NCI-H2107 treated with DMSO at 0.1 percent for 48 hours (cell line): ENCODE results near the gene KLHL12.

Experiments used
- DNase-seq: peaks from one replicate; lab custom pipeline; 2025; ENCODE audit not compliant: unreplicated experiment; lab: John Stamatoyannopoulos, UW

KLHL12 gene

GRCh38 chr1:202844259-202844658 is 82.8 kb downstream of the KLHL12 start:
- DNase-seq: no peak

- DNase-seq: no peak
These were observed 84.0 kb downstream of the KLHL12 start for GRCh38 chr1:202843081-202843480.
